ENCODE measurements around the gene VAV3. TPM values are rescaled to one million over a fixed set of nuclear protein-coding genes. Genes with fewer than 3 reads are reported as not detected.

The VAV3 gene
- total and polyA plus RNA-seq, 2 of the 13 experiments (the other 11 are each of a cell fraction or from before 2014, with no cell fraction given): 15.9 to 29.8 TPM

DNA sequence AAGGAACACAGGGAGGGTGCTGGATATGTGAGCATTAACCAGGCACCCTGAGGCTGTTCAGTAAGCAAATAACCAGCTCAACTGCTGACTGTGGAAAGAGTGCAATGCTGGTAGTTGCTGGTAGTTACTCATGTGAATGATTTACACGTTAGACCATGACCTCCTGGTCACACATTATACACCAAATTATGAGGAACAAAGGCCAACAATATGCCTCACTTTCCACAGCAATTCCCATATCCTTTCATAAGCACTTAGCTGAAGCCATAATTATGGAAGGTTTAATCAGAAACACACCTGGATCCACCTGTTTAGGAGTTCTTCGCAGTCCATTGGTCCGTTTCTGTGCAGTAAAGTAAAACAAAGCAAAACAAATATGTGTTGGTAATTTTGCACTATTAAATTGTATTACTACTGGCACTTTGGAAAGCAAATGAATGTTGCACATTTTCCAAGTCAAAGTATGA is 281.8 kb downstream of the VAV3 start (continued):
- TF ChIP-seq, protein P1, sequence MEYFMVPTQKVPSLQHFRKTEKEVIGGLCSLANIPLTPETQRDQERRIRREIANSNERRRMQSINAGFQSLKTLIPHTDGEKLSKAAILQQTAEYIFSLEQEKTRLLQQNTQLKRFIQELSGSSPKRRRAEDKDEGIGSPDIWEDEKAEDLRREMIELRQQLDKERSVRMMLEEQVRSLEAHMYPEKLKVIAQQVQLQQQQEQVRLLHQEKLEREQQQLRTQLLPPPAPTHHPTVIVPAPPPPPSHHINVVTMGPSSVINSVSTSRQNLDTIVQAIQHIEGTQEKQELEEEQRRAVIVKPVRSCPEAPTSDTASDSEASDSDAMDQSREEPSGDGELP (IDR thresholded peaks at IDR 0.05; ENCODE audit: borderline replicate concordance, low read depth): peak; percentile 34; the same call in 1 of the 2 replicates
- peak; percentile 38; the same call in 1 of the 2 replicates for TF ChIP-seq FOXJ3 (CRISPR knock-in tag; IDR thresholded peaks at IDR 0.05; ENCODE audit: borderline replicate concordance)
- peak; percentile 74 for TF ChIP-seq BCL6 (CRISPR knock-in tag; IDR thresholded peaks at IDR 0.05)
- no peak for TF ChIP-seq HNRNPLL (IDR thresholded peaks at IDR 0.05; ENCODE audit: low read depth, low read length, poor library complexity, severe bottlenecking)
- peak; percentile 81 for TF ChIP-seq PPARG (CRISPR knock-in tag; conservative IDR thresholded peaks at IDR 0.05)
- no peak for TF ChIP-seq NR3C1 (CRISPR knock-in tag; IDR thresholded peaks at IDR 0.05)
- TF ChIP-seq ZNF562 (CRISPR knock-in tag; IDR thresholded peaks at IDR 0.05; ENCODE audit: borderline replicate concordance): no peak
- TF ChIP-seq RBM22 (optimal IDR thresholded peaks at IDR 0.05; ENCODE audit: low read length): no peak
- TF ChIP-seq, protein P2, sequence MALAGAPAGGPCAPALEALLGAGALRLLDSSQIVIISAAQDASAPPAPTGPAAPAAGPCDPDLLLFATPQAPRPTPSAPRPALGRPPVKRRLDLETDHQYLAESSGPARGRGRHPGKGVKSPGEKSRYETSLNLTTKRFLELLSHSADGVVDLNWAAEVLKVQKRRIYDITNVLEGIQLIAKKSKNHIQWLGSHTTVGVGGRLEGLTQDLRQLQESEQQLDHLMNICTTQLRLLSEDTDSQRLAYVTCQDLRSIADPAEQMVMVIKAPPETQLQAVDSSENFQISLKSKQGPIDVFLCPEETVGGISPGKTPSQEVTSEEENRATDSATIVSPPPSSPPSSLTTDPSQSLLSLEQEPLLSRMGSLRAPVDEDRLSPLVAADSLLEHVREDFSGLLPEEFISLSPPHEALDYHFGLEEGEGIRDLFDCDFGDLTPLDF (CRISPR knock-in tag; IDR thresholded peaks at IDR 0.05): no peak
- TF ChIP-seq ZNF367 (CRISPR knock-in tag; IDR thresholded peaks at IDR 0.05; ENCODE audit: borderline replicate concordance): no peak
- TF ChIP-seq, protein P3, sequence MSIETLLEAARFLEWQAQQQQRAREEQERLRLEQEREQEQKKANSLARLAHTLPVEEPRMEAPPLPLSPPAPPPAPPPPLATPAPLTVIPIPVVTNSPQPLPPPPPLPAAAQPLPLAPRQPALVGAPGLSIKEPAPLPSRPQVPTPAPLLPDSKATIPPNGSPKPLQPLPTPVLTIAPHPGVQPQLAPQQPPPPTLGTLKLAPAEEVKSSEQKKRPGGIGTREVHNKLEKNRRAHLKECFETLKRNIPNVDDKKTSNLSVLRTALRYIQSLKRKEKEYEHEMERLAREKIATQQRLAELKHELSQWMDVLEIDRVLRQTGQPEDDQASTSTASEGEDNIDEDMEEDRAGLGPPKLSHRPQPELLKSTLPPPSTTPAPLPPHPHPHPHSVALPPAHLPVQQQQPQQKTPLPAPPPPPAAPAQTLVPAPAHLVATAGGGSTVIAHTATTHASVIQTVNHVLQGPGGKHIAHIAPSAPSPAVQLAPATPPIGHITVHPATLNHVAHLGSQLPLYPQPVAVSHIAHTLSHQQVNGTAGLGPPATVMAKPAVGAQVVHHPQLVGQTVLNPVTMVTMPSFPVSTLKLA (IDR thresholded peaks at IDR 0.05): no peak
- peak; percentile 74; the same call in 1 of the 2 replicates for TF ChIP-seq ZNF644 (CRISPR knock-in tag; IDR thresholded peaks at IDR 0.05; ENCODE audit: low read depth)
- 0 out of 2 replicates have a peak, but pooled peaks have one; percentile 19 for TF ChIP-seq ZSCAN9 (CRISPR knock-in tag; IDR thresholded peaks at IDR 0.05; ENCODE audit: borderline replicate concordance)
- TF ChIP-seq TBL1XR1 (IDR thresholded peaks at IDR 0.05; ENCODE audit: borderline replicate concordance, low read length, partially characterized antibody): no peak
- TF ChIP-seq ZNF558 (CRISPR knock-in tag; IDR thresholded peaks at IDR 0.05; ENCODE audit: borderline replicate concordance): no peak
- TF ChIP-seq CBX2 (IDR thresholded peaks at IDR 0.05; ENCODE audit: low read depth, low read length): no peak
- TF ChIP-seq CBX2 (CRISPR knock-in tag; IDR thresholded peaks at IDR 0.05; ENCODE audit: low read depth): no peak
- no peak for TF ChIP-seq ZSCAN20 (CRISPR knock-in tag; IDR thresholded peaks at IDR 0.05; ENCODE audit: borderline replicate concordance)
- TF ChIP-seq KAT8 (CRISPR knock-in tag; IDR thresholded peaks at IDR 0.05): 0 out of 2 replicates have a peak, but pooled peaks have one; percentile 29
- no peak for TF ChIP-seq RBFOX2 (IDR thresholded peaks at IDR 0.05; ENCODE audit: low read depth, low read length)
- TF ChIP-seq ZNF20 (CRISPR knock-in tag; IDR thresholded peaks at IDR 0.05): no peak
- no peak for TF ChIP-seq KAT2B (IDR thresholded peaks at IDR 0.05; ENCODE audit: borderline replicate concordance, low read depth, low read length)
- no peak for TF ChIP-seq IKZF1 (IDR thresholded peaks at IDR 0.05)
- TF ChIP-seq, protein P4, sequence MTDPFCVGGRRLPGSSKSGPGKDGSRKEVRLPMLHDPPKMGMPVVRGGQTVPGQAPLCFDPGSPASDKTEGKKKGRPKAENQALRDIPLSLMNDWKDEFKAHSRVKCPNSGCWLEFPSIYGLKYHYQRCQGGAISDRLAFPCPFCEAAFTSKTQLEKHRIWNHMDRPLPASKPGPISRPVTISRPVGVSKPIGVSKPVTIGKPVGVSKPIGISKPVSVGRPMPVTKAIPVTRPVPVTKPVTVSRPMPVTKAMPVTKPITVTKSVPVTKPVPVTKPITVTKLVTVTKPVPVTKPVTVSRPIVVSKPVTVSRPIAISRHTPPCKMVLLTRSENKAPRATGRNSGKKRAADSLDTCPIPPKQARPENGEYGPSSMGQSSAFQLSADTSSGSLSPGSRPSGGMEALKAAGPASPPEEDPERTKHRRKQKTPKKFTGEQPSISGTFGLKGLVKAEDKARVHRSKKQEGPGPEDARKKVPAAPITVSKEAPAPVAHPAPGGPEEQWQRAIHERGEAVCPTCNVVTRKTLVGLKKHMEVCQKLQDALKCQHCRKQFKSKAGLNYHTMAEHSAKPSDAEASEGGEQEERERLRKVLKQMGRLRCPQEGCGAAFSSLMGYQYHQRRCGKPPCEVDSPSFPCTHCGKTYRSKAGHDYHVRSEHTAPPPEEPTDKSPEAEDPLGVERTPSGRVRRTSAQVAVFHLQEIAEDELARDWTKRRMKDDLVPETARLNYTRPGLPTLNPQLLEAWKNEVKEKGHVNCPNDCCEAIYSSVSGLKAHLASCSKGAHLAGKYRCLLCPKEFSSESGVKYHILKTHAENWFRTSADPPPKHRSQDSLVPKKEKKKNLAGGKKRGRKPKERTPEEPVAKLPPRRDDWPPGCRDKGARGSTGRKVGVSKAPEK (CRISPR knock-in tag; IDR thresholded peaks at IDR 0.05; ENCODE audit: borderline replicate concordance): no peak
